NCI-H187 (cell line): ENCODE results near the gene DEPP1.
A peak's percentile ranks its signal among the peaks of the same experiment; 100 is the strongest.

Experiments
- DNase-seq, 2 experiments: peaks; one replicate each; lab custom pipeline; 2025; lab: John Stamatoyannopoulos, UW

The DEPP1 gene

GRCh38 chr10:44978213-44978569 lies 418 bp downstream of the DEPP1 start:
- no peak for DNase-seq

- no peak for DNase-seq
Measured at GRCh38 chr10:44977287-44978212, 1.1 kb downstream of the DEPP1 start.

- no peak for DNase-seq
Measured at GRCh38 chr10:44976352-44977198, 2.0 kb downstream of the DEPP1 start.

- no peak for DNase-seq
Measured at GRCh38 chr10:44975431-44976331, 2.9 kb downstream of the DEPP1 start.

- peak in 1 of 2 experiments; percentile 6 for DNase-seq
Measured at GRCh38 chr10:44974628-44975430, 3.8 kb downstream of the DEPP1 start.

- DNase-seq: no peak
Measured at GRCh38 chr10:44974082-44974627, 4.5 kb downstream of the DEPP1 start.

GRCh38 chr10:44973323-44974081 lies 5.1 kb downstream of the DEPP1 start:
- DNase-seq: peak in 1 of 2 experiments; percentile 18

- DNase-seq: no peak
Measured at GRCh38 chr10:44972874-44973306, 5.7 kb downstream of the DEPP1 start.

GRCh38 chr10:44971935-44972757 lies 6.5 kb downstream of the DEPP1 start:
- no peak for DNase-seq

- DNase-seq: no peak
Measured at GRCh38 chr10:44971434-44971833, 7.2 kb downstream of the DEPP1 start.

- DNase-seq: no peak
Measured at GRCh38 chr10:44970812-44971395, 7.7 kb downstream of the DEPP1 start.

- DNase-seq: no peak
Measured at GRCh38 chr10:44969854-44970253, 8.8 kb downstream of the DEPP1 start.

GRCh38 chr10:44968500-44969400 lies 9.9 kb downstream of the DEPP1 start:
- DNase-seq: no peak

GRCh38 chr10:44968091-44968490 lies 10.5 kb downstream of the DEPP1 start:
- no peak for DNase-seq

GRCh38 chr10:44967616-44968015 lies 11.0 kb downstream of the DEPP1 start:
- no peak for DNase-seq

- no peak for DNase-seq
Measured at GRCh38 chr10:44966816-44967509, 11.6 kb downstream of the DEPP1 start.
